MCF 10A (cell line): ENCODE results near the gene CD9. TPM values are rescaled to one million over a fixed set of nuclear protein-coding genes. Genes with fewer than 3 reads are reported as not detected.

Experiments
- BruUV-seq: library from RNA; stranded (reverse); fragments of 400-500 nt; replicated peaks from 2 replicates; lab custom pipeline; 2021; lab: Mats Ljungman, UMichigan
- CTCF ChIA-PET: fragments of 300-600 bp; sonication (Branson Sonifier 250); formaldehyde crosslinking; extraction: SDS; loops from one replicate; lab custom pipeline; 2021; ENCODE audit warnings: antibody characterized with exemption, inconsistent platforms; lab: Yijun Ruan, JAX
- POLR2A ChIA-PET: fragments of 300-600, 350-650 bp; sonication (Branson Sonifier 250); formaldehyde crosslinking; extraction: SDS; loops from one replicate; lab custom pipeline; 2020; ENCODE audit warnings: antibody characterized with exemption, inconsistent platforms; lab: Yijun Ruan, JAX
- DNase-seq: peaks from one replicate; pipeline ENCODE4 v3.0.0-alpha.2; 2018; ENCODE audit not compliant: unreplicated experiment
- H3K27ac Mint-ChIP-seq: one replicate; pipeline ENCODE4 v1.8.0; 2022; ENCODE audit warnings: mild to moderate bottlenecking, low read depth, mixed read lengths; ENCODE audit not compliant: unreplicated experiment
- H3K27me3 Mint-ChIP-seq: one replicate; pipeline ENCODE4 v1.8.0; 2022; ENCODE audit warnings: mixed read lengths; ENCODE audit not compliant: insufficient read depth, unreplicated experiment
- H3K36me3 Mint-ChIP-seq: one replicate; pipeline ENCODE4 v1.8.0; 2022; ENCODE audit warnings: mild to moderate bottlenecking, moderate library complexity, mixed read lengths; ENCODE audit not compliant: insufficient read depth, unreplicated experiment
- H3K4me1 Mint-ChIP-seq: one replicate; pipeline ENCODE4 v1.8.0; 2022; ENCODE audit warnings: mixed read lengths; ENCODE audit not compliant: insufficient read depth, unreplicated experiment
- H3K4me3 Mint-ChIP-seq: one replicate; pipeline ENCODE4 v1.8.0; 2022; ENCODE audit warnings: mild to moderate bottlenecking, moderate library complexity, mixed read lengths; ENCODE audit not compliant: unreplicated experiment
- H3K9me3 Mint-ChIP-seq: one replicate; pipeline ENCODE4 v1.8.0; 2022; ENCODE audit warnings: mixed read lengths; ENCODE audit not compliant: unreplicated experiment
- intact Hi-C: fragments of 100-400 bp; cut with micrococcal nuclease; formaldehyde crosslinking; loops from 2 replicates; pipeline ENCODE4 v1.14.1; 2022
- total RNA-seq: library from RNA; stranded (reverse); gene quantifications from 2 replicates; pipeline ENCODE4 v1.2.3, GENCODE V29; 2022
- TF ChIP-seq, protein P1 (sequence below): fragments of 200-600 bp; IDR thresholded peaks from one replicate; pipeline ENCODE4 v1.8.0; 2022; ENCODE audit warnings: antibody characterized with exemption, mild to moderate bottlenecking; ENCODE audit not compliant: unreplicated experiment

The CD9 gene
- total RNA-seq, 1 experiment from 2014 or later = 31.1 TPM

DNA sequence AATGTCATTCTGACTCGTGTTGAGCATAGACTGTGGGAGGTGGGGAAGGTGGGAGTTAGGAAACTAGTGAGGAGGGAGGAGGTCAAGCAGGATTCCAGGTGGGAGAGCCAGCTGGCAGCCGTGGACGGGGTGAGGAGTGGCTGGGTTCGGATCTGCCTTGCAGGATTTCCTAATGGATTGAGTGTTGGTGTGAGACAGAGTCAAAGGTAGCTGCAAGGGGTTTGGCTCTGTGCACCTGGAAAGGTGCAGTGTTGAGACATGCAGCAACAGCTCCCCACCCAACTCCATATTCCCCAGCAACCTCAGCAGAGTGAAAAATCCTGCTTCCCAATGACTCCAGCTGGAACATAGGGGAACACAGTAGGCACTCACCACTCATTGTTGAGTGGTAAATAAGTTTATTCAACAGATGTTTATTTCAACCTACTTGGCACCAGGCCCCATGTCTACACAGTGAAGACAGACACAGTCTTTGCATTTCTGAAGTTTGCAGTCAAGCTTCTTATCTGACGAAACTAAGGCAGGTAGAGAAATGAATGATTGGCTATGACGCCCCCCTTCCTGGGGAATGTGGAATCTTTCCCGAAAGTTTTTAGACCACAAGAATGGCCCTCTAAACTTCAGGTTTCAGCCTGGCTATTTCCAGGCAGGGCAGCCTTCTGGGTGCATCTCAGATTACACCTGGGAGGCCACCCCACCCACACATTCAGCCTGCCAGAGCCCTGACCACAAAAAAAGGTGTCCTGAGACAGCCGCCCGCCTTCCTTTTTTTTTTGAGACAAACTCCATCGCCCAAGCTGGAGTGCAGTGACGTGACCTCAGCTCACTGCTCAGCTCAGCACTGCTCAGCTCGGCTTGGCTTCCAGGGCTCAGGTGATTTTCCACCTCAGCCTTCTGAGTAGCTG, 72.4 kb downstream of the CD9 start:
- peaks cover 28% of the 10 kb centered on the region for H3K4me1 Mint-ChIP-seq
- intact Hi-C loops = loop anchor here (5.0 kb wide), 1 partner anchor 45 kb away; no protein-coding TSS in a partner anchor
- no peaks in the 10 kb centered on the region for H3K36me3 Mint-ChIP-seq
- CTCF ChIA-PET = interaction anchor here (0.6 to 10.1 kb wide), 11 partner anchors 10 to 208 kb away, joined by 3 to 369 read pairs (median 3); partner anchors contain the start of gene CD9
- no peak overlapping the region for H3K4me3 Mint-ChIP-seq
- peak; percentile 96 for DNase-seq
- POLR2A ChIA-PET = interaction anchor here (0.7 to 11.1 kb wide), 17 partner anchors 8 to 619 kb away, joined by 3 to 480 read pairs (median 4); partner anchors contain the start of gene CD9
- H3K9me3 Mint-ChIP-seq = no peaks in the 10 kb centered on the region
- no peaks in the 10 kb centered on the region for H3K27me3 Mint-ChIP-seq
- TF ChIP-seq, protein P1, sequence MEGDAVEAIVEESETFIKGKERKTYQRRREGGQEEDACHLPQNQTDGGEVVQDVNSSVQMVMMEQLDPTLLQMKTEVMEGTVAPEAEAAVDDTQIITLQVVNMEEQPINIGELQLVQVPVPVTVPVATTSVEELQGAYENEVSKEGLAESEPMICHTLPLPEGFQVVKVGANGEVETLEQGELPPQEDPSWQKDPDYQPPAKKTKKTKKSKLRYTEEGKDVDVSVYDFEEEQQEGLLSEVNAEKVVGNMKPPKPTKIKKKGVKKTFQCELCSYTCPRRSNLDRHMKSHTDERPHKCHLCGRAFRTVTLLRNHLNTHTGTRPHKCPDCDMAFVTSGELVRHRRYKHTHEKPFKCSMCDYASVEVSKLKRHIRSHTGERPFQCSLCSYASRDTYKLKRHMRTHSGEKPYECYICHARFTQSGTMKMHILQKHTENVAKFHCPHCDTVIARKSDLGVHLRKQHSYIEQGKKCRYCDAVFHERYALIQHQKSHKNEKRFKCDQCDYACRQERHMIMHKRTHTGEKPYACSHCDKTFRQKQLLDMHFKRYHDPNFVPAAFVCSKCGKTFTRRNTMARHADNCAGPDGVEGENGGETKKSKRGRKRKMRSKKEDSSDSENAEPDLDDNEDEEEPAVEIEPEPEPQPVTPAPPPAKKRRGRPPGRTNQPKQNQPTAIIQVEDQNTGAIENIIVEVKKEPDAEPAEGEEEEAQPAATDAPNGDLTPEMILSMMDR = no peak
- no TSS peak for BruUV-seq
- peak overlapping the region; percentile 96 for H3K27ac Mint-ChIP-seq

DNA sequence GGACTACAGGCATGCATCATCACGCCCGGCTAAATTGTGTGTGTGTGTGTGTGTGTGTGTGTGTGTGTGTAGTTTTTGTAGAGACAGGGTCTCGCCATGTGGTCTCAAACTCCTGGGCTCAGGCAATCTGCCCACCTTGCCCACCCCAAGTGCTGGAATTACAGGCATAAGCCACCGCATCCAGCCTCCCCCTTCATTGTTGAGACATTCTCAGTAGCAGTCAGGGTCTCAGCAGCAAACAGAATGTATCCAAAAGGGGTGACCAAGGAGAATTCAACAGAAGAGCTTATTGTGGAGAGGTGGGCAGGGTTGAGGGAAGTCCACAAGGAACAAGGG, 73.0 kb downstream of the CD9 start:
- peak overlapping the region; percentile 96 for H3K27ac Mint-ChIP-seq
- no peaks in the 10 kb centered on the region for H3K36me3 Mint-ChIP-seq
- TF ChIP-seq, protein P1 = no peak
- no TSS peak for BruUV-seq
- ChIA-PET POLR2A (interaction anchor here (0.7 to 11.1 kb wide), 16 partner anchors 14 to 618 kb away, joined by 3 to 480 read pairs (median 4); partner anchors contain the start of genes CD9 and GAPDH), CTCF (interaction anchor here (0.6 to 10.1 kb wide), 11 partner anchors 9 to 112 kb away, joined by 3 to 369 read pairs (median 3); partner anchors contain the start of gene CD9)
- no peaks in the 10 kb centered on the region for H3K27me3 Mint-ChIP-seq
- intact Hi-C loops = loop anchor here (5.0 kb wide), 1 partner anchor 46 kb away; no protein-coding TSS in a partner anchor
- no peak for DNase-seq
- no peaks in the 10 kb centered on the region for H3K9me3 Mint-ChIP-seq
- peaks cover 33% of the 10 kb centered on the region for H3K4me1 Mint-ChIP-seq
- H3K4me3 Mint-ChIP-seq = no peak overlapping the region

- peaks cover 34% of the 10 kb centered on the region for H3K4me1 Mint-ChIP-seq
- no peak overlapping the region for H3K4me3 Mint-ChIP-seq
- H3K27ac Mint-ChIP-seq = peak overlapping the region; percentile 96
Observed at GRCh38 chr12:6273541-6274230, 73.5 kb downstream of the CD9 start.

More at GRCh38 chr12:6273541-6274230, 73.5 kb downstream of the CD9 start:
- intact Hi-C loops = loop anchor here (5.0 kb wide), 1 partner anchor 46 kb away; no protein-coding TSS in a partner anchor
- no peak for DNase-seq
- H3K36me3 Mint-ChIP-seq = no peaks in the 10 kb centered on the region
- H3K9me3 Mint-ChIP-seq = no peaks in the 10 kb centered on the region
- H3K27me3 Mint-ChIP-seq = no peaks in the 10 kb centered on the region
- POLR2A ChIA-PET = interaction anchor here (0.7 to 11.1 kb wide), 11 partner anchors 14 to 618 kb away, joined by 3 to 480 read pairs (median 6); partner anchors contain the start of genes CD9 and GAPDH
- TF ChIP-seq, protein P1 = no peak
- CTCF ChIA-PET = interaction anchor here (0.5 to 10.1 kb wide), 9 partner anchors 11 to 112 kb away, joined by 3 to 369 read pairs (median 5); partner anchors contain the start of gene CD9
- BruUV-seq = no TSS peak
